IMR-90 (cell line): ENCODE measurements around the gene R3HDM2. TPM values are rescaled to one million over a fixed set of nuclear protein-coding genes. Genes with fewer than 3 reads are reported as not detected.

Experiments
- ATAC-seq: fragments of 200-7000 bp; cut with Tn5 transposase; 2 replicates; pipeline ENCODE4 v1.9.1; 2020; ENCODE audit warnings: low read depth, mild to moderate bottlenecking, moderate library complexity
- BruUV-seq: library from RNA; stranded (reverse); fragments of 400-500 nt; replicated peaks from 2 replicates; lab custom pipeline; 2021; lab: Mats Ljungman, UMichigan
- CTCF ChIA-PET: fragments of 300-600 bp; formaldehyde crosslinking; extraction: SDS; loops from one replicate; lab custom pipeline; 2021; ENCODE audit warnings: antibody characterized with exemption; lab: Yijun Ruan, JAX
- POLR2A ChIA-PET: fragments of 300-600 bp; sonication (Branson Sonifier 250); formaldehyde crosslinking; loops from one replicate; lab custom pipeline; 2022; ENCODE audit warnings: antibody characterized with exemption; ENCODE audit not compliant: unreplicated experiment; lab: Charles Lee
- DNase-seq: peaks from one replicate; pipeline ENCODE4 v3.0.0; 2013
- H2AFZ ChIP-seq: replicated peaks from 2 replicates; pipeline ENCODE3; 2013; ENCODE audit warnings: low read length, mild to moderate bottlenecking; ENCODE audit not compliant: poor library complexity
- H2AK5ac ChIP-seq: 2 replicates; pipeline ENCODE4 v1.6.1; 2013; ENCODE audit warnings: low read depth, low read length, inconsistent platforms
- H2AK9ac ChIP-seq: replicated peaks from 2 replicates; pipeline ENCODE3; 2013; ENCODE audit warnings: mild to moderate bottlenecking, low read depth, low read length, moderate library complexity; ENCODE audit not compliant: poor library complexity
- H2BK120ac ChIP-seq: 2 replicates; pipeline ENCODE4 v1.6.1; 2013; ENCODE audit warnings: low read depth, low read length, inconsistent platforms
- H2BK15ac ChIP-seq: 3 replicates; pipeline ENCODE4 v1.6.1; 2013; ENCODE audit warnings: low read depth, low read length, inconsistent platforms
- H2BK20ac ChIP-seq: 2 replicates; pipeline ENCODE4 v1.6.1; 2013; ENCODE audit warnings: low read depth, mild to moderate bottlenecking, inconsistent platforms, low read length, moderate library complexity
- H2BK5ac ChIP-seq: 2 replicates; pipeline ENCODE4 v1.6.1; 2013; ENCODE audit warnings: mild to moderate bottlenecking, low read depth, low read length, inconsistent platforms; ENCODE audit not compliant: poor library complexity, severe bottlenecking
- H3K14ac ChIP-seq: replicated peaks from 2 replicates; pipeline ENCODE4 v1.6.1; 2013; ENCODE audit warnings: low read depth, low read length, inconsistent platforms
- H3K18ac ChIP-seq: 2 replicates; pipeline ENCODE4 v1.6.1; 2013; ENCODE audit warnings: low read depth, low read length, control low read depth
- H3K23ac ChIP-seq: 2 replicates; pipeline ENCODE4 v1.6.1; 2013; ENCODE audit warnings: low read depth, low read length, inconsistent platforms
- H3K27ac ChIP-seq: 2 replicates; pipeline ENCODE4 v1.5.1; 2013; ENCODE audit warnings: mild to moderate bottlenecking, control low read depth, low read length; ENCODE audit not compliant: insufficient read depth
- H3K27me3 ChIP-seq: 2 replicates; pipeline ENCODE4 v1.6.1; 2013; ENCODE audit warnings: low read length; ENCODE audit not compliant: control insufficient read depth, insufficient read depth
- H3K36me3 ChIP-seq: 2 replicates; pipeline ENCODE4 v1.6.1; 2013; ENCODE audit warnings: low read length, mixed read lengths; ENCODE audit not compliant: control insufficient read depth, insufficient read depth
- H3K4ac ChIP-seq: 2 replicates; pipeline ENCODE4 v1.6.1; 2013; ENCODE audit warnings: low read depth, low read length, inconsistent platforms
- H3K4me1 ChIP-seq: 2 replicates; pipeline ENCODE4 v1.6.1; 2013; ENCODE audit warnings: low read length, mixed read lengths; ENCODE audit not compliant: control insufficient read depth, insufficient read depth
- H3K4me2 ChIP-seq: 2 replicates; pipeline ENCODE4 v1.6.1; 2013; ENCODE audit warnings: low read depth, mild to moderate bottlenecking, control low read depth, low read length, moderate library complexity
- H3K4me3 ChIP-seq: 2 replicates; pipeline ENCODE4 v1.5.1; 2013; ENCODE audit warnings: low read depth, mild to moderate bottlenecking, control low read depth, low read length, moderate library complexity; ENCODE audit not compliant: insufficient read depth
- H3K56ac ChIP-seq: 2 replicates; pipeline ENCODE4 v1.6.1; 2013; ENCODE audit warnings: low read length, inconsistent platforms; ENCODE audit not compliant: insufficient read depth; ENCODE audit errors: extremely low read depth
- H3K79me1 ChIP-seq, 2 experiments: 2 replicates each; pipeline ENCODE4 v1.6.1; 2013; ENCODE audit warnings: low read length in 2 of 2, inconsistent platforms in 1 of 2, low read depth in 1 of 2
- H3K9ac ChIP-seq: 2 replicates; pipeline ENCODE4 v1.6.1; 2013; ENCODE audit warnings: low read depth, low read length, control low read depth
- H3K9me1 ChIP-seq: 2 replicates; pipeline ENCODE4 v1.6.1; 2013; ENCODE audit warnings: low read length, inconsistent platforms; ENCODE audit not compliant: insufficient read depth
- H3K9me3 ChIP-seq: 2 replicates; pipeline ENCODE4 v1.6.1; 2013; ENCODE audit warnings: low read length; ENCODE audit not compliant: control insufficient read depth, insufficient read depth
- H4K20me1 ChIP-seq: 2 replicates; pipeline ENCODE4 v1.6.1; 2013; ENCODE audit warnings: low read length, inconsistent platforms; ENCODE audit not compliant: insufficient read depth
- H4K5ac ChIP-seq: 2 replicates; pipeline ENCODE4 v1.6.1; 2013; ENCODE audit warnings: mild to moderate bottlenecking, low read depth, low read length, control low read depth
- H4K8ac ChIP-seq, 2 experiments: 2 replicates each; pipeline ENCODE4 v1.6.1; 2013; ENCODE audit warnings: low read depth in 2 of 2, low read length in 2 of 2, control low read depth in 1 of 2, inconsistent platforms in 1 of 2
- H4K91ac ChIP-seq: 2 replicates; pipeline ENCODE4 v1.6.1; 2013; ENCODE audit warnings: low read depth, low read length, inconsistent platforms; ENCODE audit not compliant: insufficient read depth
- CEBPB ChIP-seq: IDR thresholded peaks from 2 replicates; pipeline ENCODE4 v1.6.1; 2012; ENCODE audit warnings: low read depth, low read length, improper control_type of control experiment
- CHD1 ChIP-seq: IDR thresholded peaks from 2 replicates; pipeline ENCODE4 v1.6.1; 2012; ENCODE audit warnings: low read depth, low read length, improper control_type of control experiment
- FOS ChIP-seq: fragments of 150-350 bp; IDR thresholded peaks from 2 replicates; pipeline ENCODE4 v1.6.1; 2016; ENCODE audit warnings: low read depth, low read length
- MAFK ChIP-seq: IDR thresholded peaks from 2 replicates; pipeline ENCODE4 v1.6.1; 2012; ENCODE audit warnings: low read depth, low read length, improper control_type of control experiment
- MAZ ChIP-seq: IDR thresholded peaks from 2 replicates; pipeline ENCODE4 v1.6.1; 2012; ENCODE audit warnings: low read depth, mild to moderate bottlenecking, low read length, improper control_type of control experiment, moderate library complexity, borderline replicate concordance
- POLR2A ChIP-seq: IDR thresholded peaks from 2 replicates; pipeline ENCODE4 v1.6.1; 2012; ENCODE audit warnings: mild to moderate bottlenecking, low read depth, low read length
- RFX5 ChIP-seq: IDR thresholded peaks from 2 replicates; pipeline ENCODE4 v1.8.0; 2012; ENCODE audit warnings: low read depth, mild to moderate bottlenecking, low read length, moderate library complexity
- WGBS, 2 experiments: methylation state at CpG; one replicate each; pipeline versions ENCODE4 v1.1.5 to v1.1.7; 2013; ENCODE audit warnings: missing lambda C conversion rate in 2 of 2; ENCODE audit not compliant: insufficient read length in 1 of 2; ENCODE audit errors: extremely low coverage in 2 of 2; 5-methylcytosine and 5-hydroxymethylcytosine counted together
- dilution Hi-C: fragments of 300-500 bp; cut with HindIII; formaldehyde crosslinking; loops from one replicate; pipeline ENCODE4 v1.14.3; 2018; ENCODE audit warnings: low sequenced_read_pairs; ENCODE audit not compliant: unreplicated experiment
- in situ Hi-C: fragments of 300-500 bp; cut with MboI; formaldehyde crosslinking; loops from 3 replicates; pipeline ENCODE4 v1.14.3; 2019; ENCODE audit warnings: low sequenced_read_pairs, inconsistent platforms, mixed read lengths
- intact Hi-C: fragments of 100-400 bp; cut with micrococcal nuclease; formaldehyde crosslinking; loops from 2 replicates; pipeline ENCODE4 v1.10.0; 2022
- polyA plus RNA-seq, 3 experiments: library from polyadenylated mRNA; depleted of rRNA; stranded (reverse); fragments of >200 nt; gene quantifications; 2 replicates each; pipeline ENCODE4 v1.2.3, GENCODE V29; 2012; ENCODE audit warnings: low replicate concordance in 1 of 3
- total RNA-seq: library from RNA; depleted of rRNA; stranded (reverse); fragments of >200 nt; gene quantifications from 2 replicates; pipeline ENCODE4 v1.2.3, GENCODE V29; 2012
- TF ChIP-seq, protein P1 (sequence below): fragments of 150-350 bp; IDR thresholded peaks from 2 replicates; pipeline ENCODE4 v1.6.1; 2016; ENCODE audit warnings: low read depth, mild to moderate bottlenecking, low read length, moderate library complexity, borderline replicate concordance
- TF ChIP-seq, protein P2 (sequence below): conservative IDR thresholded peaks from 2 replicates; pipeline ENCODE4 v1.5.1; 2012; ENCODE audit warnings: mild to moderate bottlenecking, low read depth, low read length, improper control_type of control experiment

R3HDM2 gene
- total and polyA plus RNA-seq, 2 of the 4 experiments (the other 2 are of a cell fraction): 7.5 to 28.4 TPM

DNA sequence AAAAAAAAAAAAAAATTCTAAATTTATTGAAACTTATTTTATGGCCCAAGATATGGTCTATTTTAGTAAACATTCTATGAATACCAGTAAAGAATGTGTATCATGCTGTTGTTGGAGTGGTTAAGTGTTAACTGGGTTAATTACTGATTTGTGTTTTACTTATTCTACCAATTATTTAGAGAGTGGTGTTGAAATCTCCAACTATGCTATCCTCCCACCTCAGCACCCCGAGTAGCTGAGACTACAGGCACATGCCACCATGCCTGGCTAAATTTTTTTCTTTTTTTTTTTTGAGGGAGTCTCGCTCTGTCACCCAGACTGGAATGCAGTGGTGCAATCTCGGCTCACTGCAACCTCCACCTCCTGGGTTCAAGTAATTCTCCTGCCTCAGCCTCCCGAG lies 72.2 kb downstream of the R3HDM2 start:
- H2AFZ ChIP-seq: no peak overlapping the region
- H4K5ac ChIP-seq: no peak overlapping the region
- no peak overlapping the region for H3K4me3 ChIP-seq
- H4K8ac ChIP-seq: no peak overlapping the region
- dilution Hi-C loops: no loop called here
- H4K91ac ChIP-seq: no peak overlapping the region
- no peaks in the 10 kb centered on the region for H4K20me1 ChIP-seq
- no TSS peak for BruUV-seq
- ATAC-seq (no peak), DNase-seq (no peak)
- POLR2A ChIA-PET: no interaction called here
- H3K4ac ChIP-seq: no peak overlapping the region
- H3K9me3 ChIP-seq: no peaks in the 10 kb centered on the region
- no peak overlapping the region for H2BK120ac ChIP-seq
- no peak overlapping the region for H2AK5ac ChIP-seq
- 0 out of 2 replicates have a peak, but pooled peaks cover 2% of the 10 kb centered on the region for H3K36me3 ChIP-seq
- H3K27me3 ChIP-seq: no peaks in the 10 kb centered on the region
- no peak overlapping the region for H3K9ac ChIP-seq
- intact Hi-C loops: no loop called here
- H2BK5ac ChIP-seq: no peak overlapping the region
- no peak overlapping the region for H3K27ac ChIP-seq
- H2BK15ac ChIP-seq: no peak overlapping the region
- in situ Hi-C loops: no loop called here
- no peak overlapping the region for H3K14ac ChIP-seq
- no peak overlapping the region for H3K18ac ChIP-seq
- H3K4me2 ChIP-seq: no peak overlapping the region
- no peak for TF ChIP-seq CHD1
- TF ChIP-seq MAZ: no peak
- TF ChIP-seq FOS: no peak
- TF ChIP-seq, protein P1, sequence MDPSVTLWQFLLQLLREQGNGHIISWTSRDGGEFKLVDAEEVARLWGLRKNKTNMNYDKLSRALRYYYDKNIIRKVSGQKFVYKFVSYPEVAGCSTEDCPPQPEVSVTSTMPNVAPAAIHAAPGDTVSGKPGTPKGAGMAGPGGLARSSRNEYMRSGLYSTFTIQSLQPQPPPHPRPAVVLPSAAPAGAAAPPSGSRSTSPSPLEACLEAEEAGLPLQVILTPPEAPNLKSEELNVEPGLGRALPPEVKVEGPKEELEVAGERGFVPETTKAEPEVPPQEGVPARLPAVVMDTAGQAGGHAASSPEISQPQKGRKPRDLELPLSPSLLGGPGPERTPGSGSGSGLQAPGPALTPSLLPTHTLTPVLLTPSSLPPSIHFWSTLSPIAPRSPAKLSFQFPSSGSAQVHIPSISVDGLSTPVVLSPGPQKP: no peak
- TF ChIP-seq MAFK: no peak
- TF ChIP-seq, protein P2, sequence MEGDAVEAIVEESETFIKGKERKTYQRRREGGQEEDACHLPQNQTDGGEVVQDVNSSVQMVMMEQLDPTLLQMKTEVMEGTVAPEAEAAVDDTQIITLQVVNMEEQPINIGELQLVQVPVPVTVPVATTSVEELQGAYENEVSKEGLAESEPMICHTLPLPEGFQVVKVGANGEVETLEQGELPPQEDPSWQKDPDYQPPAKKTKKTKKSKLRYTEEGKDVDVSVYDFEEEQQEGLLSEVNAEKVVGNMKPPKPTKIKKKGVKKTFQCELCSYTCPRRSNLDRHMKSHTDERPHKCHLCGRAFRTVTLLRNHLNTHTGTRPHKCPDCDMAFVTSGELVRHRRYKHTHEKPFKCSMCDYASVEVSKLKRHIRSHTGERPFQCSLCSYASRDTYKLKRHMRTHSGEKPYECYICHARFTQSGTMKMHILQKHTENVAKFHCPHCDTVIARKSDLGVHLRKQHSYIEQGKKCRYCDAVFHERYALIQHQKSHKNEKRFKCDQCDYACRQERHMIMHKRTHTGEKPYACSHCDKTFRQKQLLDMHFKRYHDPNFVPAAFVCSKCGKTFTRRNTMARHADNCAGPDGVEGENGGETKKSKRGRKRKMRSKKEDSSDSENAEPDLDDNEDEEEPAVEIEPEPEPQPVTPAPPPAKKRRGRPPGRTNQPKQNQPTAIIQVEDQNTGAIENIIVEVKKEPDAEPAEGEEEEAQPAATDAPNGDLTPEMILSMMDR: no peak
- no peak for TF ChIP-seq CEBPB
- TF ChIP-seq RFX5: no peak
- TF ChIP-seq POLR2A: no peak
- no peak overlapping the region for H3K56ac ChIP-seq
- CTCF ChIA-PET: interaction anchor here (0.7 kb wide), 1 partner anchor 1040 kb away, joined by 3 read pairs; no protein-coding TSS in a partner anchor
- no peak overlapping the region for H2BK20ac ChIP-seq
- no peak overlapping the region for H2AK9ac ChIP-seq
- H3K9me1 ChIP-seq: peaks cover 2% of the 10 kb centered on the region; the same call in 1 of the 2 replicates
- H3K79me1 ChIP-seq: peaks cover 0 to 12% of the 10 kb centered on the region in 2 experiments; a peak in 2 of 4 replicates
- WGBS, 2 experiments: no CpG with 5 or more reads among the region's 4 CpGs
- H3K23ac ChIP-seq: no peak overlapping the region
- no peaks in the 10 kb centered on the region for H3K4me1 ChIP-seq
